Measurements from ENCODE around the gene ZNF484.
"Not testable (repeated sequence)": the region's sequence is repeated elsewhere in the genome, so short reads cannot be mapped to it uniquely, and the experiment has no call there.

DNA sequence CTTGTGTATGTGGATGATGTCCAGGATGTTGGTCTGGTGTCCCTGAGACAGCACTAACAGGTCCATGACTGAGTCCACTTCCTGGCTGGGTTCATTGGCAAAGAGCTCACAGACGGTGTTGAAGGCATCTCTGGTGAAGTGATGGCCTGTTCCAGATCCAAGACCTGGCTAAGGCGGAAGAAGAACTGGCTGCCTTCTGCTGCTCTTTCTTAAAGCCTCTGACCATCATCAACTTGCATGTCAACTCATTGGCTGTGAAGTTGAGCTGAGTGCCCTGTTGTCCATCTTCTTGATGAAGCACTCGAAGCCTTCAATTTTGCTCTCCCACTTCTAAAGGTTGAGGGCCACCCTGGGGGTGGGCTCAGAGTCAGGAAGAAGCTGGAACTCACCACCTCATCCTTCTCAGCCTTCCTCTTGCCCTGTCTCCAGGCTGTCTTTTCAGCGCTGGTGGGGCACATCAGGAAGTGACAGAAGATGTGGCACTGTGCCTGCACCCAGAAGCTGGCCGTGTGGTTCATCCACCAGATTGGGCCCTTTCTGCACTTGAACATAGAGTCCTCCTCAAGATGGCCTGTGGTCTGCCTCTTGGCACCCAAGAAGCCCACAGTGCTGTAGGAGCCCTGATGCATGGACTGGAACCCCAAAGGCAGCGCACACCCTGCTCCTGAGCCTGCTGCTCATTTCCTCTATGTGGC is 16.2 kb upstream of the ZNF484 start:
- TF ChIP-seq, protein P1, sequence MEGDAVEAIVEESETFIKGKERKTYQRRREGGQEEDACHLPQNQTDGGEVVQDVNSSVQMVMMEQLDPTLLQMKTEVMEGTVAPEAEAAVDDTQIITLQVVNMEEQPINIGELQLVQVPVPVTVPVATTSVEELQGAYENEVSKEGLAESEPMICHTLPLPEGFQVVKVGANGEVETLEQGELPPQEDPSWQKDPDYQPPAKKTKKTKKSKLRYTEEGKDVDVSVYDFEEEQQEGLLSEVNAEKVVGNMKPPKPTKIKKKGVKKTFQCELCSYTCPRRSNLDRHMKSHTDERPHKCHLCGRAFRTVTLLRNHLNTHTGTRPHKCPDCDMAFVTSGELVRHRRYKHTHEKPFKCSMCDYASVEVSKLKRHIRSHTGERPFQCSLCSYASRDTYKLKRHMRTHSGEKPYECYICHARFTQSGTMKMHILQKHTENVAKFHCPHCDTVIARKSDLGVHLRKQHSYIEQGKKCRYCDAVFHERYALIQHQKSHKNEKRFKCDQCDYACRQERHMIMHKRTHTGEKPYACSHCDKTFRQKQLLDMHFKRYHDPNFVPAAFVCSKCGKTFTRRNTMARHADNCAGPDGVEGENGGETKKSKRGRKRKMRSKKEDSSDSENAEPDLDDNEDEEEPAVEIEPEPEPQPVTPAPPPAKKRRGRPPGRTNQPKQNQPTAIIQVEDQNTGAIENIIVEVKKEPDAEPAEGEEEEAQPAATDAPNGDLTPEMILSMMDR (IDR thresholded peaks at IDR 0.05; ENCODE audit: extremely low read depth in 1 of 2, insufficient read depth in 1 of 2, low read depth in 1 of 2, low read length in 2 of 2) = not testable (repeated sequence)
- TF ChIP-seq POLR2A (IDR thresholded peaks at IDR 0.05; ENCODE audit: low read depth, low read length); EZH2 (IDR thresholded peaks at IDR 0.05; ENCODE audit: borderline replicate concordance, low read depth, low read length, severe bottlenecking); POLR2AphosphoS5 (IDR thresholded peaks at IDR 0.05; ENCODE audit: insufficient read depth, low read depth, low read length); FOS (IDR thresholded peaks at IDR 0.05; ENCODE audit: borderline replicate concordance, insufficient read depth, low read length); GATA2 (IDR thresholded peaks at IDR 0.05; ENCODE audit: insufficient read depth, insufficient read length, low read depth, low read length); JUN (IDR thresholded peaks at IDR 0.05; ENCODE audit: borderline replicate concordance, insufficient read depth, insufficient read length, low read depth): not testable (repeated sequence)
- TF ChIP-seq, protein P2, sequence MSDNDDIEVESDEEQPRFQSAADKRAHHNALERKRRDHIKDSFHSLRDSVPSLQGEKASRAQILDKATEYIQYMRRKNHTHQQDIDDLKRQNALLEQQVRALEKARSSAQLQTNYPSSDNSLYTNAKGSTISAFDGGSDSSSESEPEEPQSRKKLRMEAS (IDR thresholded peaks at IDR 0.05; ENCODE audit: insufficient read depth, insufficient read length) = not testable (repeated sequence)
